ENCODE data around the gene PTPMT1.
"Not testable (repeated sequence)": the region's sequence is repeated elsewhere in the genome, so short reads cannot be mapped to it uniquely, and the experiment has no call there.

PTPMT1 gene

DNA sequence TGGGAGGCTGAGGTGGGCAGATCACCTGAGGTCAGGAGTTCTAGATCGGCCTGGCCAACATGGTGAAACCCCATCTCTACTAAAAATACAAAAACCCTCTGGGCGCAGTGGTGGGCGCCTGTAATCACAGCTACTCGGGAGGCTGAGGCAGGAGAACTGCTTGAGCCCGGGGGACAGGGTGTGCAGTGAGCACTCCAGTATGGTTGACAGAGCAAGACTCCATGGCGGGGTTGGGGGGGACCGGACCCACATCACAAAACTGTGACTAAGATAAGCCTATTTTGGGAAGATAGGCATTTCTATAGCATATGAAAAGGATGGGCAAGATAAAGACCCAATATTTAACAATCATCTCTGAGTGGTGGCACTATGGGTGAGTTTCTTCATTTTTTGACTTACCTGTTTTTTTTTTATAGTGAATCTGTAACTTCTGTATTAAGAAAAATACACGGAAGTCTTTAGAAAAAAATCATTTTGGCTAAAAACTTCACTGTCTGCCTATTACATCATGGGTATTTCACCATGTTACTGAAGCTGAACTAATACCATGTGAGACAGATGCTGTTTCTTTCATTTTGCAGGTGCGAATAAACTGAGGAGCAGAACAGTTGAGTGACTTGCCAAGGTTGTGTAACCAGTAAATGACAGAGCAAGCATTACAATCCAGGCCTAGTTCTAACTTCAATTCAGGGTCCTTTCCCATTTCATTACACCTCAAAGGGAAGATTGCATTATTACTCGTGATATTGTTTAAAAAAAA is 14.9 kb upstream of the PTPMT1 start:
- no peak for DNase-seq

- DNase-seq: no peak
Observed at GRCh38 chr11:47551086-47551485, 14.3 kb upstream of the PTPMT1 start.

DNA sequence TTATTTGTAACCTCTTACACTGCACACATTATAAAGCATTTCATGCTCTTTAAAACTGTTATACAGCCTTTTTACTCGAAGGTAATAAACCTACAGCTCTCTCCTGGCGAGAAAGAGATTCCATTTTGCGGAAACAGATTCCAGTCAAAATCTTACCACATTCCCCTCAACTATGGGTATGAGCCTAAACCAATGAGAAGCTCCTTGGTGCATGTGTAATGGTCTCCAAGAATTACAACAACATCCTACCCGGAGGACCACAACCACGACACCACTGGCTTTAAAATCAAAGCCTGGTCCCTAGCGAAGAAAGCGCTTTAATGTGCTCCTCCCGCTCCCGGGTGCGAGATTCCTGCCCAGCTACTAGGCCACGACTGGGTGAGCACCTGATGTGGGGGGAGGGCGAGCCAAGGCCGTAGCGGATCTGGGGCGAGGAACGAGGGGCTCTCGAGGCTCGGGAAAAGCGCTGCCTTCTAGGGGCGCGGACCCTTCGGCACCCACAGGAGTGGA is 13.3 kb upstream of the PTPMT1 start:
- DNase-seq: no peak

DNA sequence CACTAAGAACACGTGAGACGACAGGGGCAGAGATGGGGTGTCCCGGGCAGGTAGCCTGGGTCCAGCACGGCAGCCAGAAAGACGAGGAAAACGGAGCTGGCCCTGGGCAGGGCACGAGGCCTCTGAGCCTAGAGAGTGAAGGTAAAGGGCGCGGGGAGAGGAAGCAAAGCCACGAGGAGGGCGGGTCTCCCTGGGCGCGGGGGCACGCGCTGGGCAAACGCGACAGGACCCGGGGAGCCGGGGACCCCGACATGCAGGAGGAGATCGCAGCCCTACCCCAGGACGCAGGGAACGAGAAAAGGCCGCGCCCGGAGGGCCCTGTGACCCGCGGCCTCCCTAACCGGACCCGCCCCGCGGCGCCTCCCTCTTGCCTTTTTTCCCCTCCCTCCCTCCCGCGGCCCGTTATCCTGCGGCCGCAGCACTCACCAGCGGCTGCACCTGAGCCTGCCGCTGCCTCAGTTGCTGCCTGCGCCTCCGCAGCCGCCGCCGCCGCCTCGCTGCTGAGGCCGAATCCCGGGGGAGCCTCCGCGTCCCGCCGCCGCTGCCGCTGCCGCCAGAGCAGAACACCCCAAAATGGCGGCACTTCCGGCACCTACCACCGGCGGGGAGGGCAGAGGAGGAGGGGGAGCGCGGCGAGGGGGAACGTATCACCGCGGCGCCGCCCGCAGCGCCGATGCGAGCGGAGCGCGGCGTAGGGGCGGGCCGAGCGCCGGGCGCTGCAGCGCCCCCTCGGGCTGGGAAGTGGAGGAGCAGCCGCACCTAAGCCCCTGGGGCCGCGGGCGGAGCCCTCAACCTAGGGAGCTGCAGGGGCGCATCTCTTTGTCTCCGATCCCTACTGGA is 12.6 kb upstream of the PTPMT1 start, which contains the start of gene CELF1:
TSS of gene CELF1 (minus strand) at position 567 of the 840 bp plus-strand sequence. CDS start 53,609 bp downstream, outside the sequence.
- DNase-seq: peak; percentile 70

GRCh38 chr11:47553406-47553743 is 12.0 kb upstream of the PTPMT1 start:
- DNase-seq: no peak

GRCh38 chr11:47557004-47557403 is 8.4 kb upstream of the PTPMT1 start:
- not testable (repeated sequence) for DNase-seq

DNA sequence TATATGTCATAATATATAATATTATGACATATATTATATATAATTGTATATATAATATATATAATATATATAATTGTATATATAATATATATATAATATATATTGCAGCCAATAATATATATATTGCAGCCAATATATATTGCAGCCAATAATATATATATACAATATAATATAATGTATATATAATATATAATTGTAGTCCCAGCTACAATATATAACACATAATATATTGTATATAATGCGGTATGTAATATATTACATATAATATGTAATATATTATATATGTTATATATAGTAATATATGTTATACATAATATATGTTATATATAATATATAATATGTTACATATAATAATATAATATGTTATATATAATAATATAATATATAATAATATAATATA is 6.7 kb upstream of the PTPMT1 start:
- DNase-seq: no peak

DNA sequence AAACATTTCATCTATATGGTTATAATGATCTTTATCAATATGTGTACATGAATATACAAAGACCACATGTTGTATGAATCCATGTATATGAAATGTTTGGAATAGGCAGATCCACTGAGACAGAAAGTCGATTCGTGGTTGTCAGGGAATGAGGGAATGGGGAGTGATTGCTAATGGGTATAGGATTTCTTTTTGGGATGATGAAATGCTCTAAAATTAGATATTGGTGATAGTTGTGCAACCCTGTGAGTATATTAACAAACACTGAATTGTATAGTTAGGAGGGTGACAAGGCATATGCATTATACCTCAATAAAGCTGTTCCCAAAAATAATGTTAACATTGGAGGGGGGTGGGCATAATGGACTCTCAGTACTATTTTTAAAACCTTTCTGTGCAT is 5.0 kb upstream of the PTPMT1 start:
- DNase-seq: no peak

- DNase-seq: not testable (repeated sequence)
Observed at GRCh38 chr11:47562393-47562792, 3.0 kb upstream of the PTPMT1 start.

DNA sequence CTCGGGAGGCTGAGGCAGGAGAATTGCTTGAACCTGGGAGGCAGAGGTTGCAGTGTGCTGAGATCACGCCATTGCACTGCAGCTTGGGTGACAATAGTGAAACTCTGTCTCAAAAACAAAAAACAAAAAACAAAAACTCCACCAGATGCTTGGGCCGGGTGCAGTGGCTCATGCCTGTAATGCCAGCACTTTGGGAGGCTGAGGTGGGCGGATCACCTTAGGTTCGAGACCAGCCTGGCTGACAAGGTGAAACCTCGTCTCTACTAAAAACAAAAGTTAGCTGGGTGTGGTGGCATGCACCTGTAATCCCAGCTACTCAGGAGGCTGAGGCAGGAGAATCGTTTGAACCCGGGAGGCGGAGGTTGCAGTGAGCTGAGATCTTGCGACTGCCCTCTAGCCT is 1.0 kb upstream of the PTPMT1 start:
- not testable (repeated sequence) for DNase-seq

GRCh38 chr11:47564933-47565339 is 463 bp upstream of the PTPMT1 start:
- no peak for DNase-seq

DNA sequence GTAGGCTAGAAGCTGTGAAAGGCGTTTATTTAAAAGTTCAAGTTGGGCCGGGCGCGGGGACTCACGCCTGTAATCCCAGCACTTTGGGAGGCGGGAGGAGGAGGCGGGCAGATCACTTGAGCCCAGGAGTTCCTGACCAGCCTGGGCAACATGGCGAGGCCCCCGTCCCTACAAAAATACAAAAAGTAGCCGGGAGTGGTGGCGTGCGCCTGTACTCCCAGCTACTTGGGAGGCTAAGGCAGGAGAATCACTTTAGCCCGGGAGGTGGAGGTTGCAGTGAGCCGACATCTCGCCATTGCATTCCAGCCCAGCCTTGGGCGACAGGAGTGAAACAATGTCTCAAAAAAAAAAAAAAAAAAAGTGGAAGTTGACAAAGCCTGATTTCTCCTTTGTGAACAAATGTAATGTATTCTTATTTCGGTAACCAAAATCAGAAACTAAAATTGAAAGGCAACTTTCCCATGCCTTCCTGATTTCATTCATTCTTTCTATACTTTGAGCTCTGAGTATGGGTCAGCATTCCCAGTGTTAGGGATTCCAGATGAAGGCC is 825 bp downstream of the PTPMT1 start:
- no peak for DNase-seq

DNA sequence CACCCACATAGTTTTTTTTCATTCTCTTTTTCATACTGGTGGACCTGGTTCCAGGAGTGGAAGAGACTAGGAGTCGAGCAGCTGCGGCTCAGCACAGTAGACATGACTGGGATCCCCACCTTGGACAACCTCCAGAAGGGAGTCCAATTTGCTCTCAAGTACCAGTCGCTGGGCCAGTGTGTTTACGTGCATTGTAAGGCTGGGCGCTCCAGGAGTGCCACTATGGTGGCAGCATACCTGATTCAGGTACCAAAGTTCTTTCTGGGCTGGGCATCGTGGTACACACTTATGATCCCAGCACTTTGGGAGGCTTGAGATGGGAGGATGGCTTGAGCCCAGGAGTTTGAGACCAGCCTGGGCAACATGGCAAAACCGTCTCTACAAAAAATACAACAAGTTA is 4.2 kb downstream of the PTPMT1 start:
- no peak for DNase-seq

- no peak for DNase-seq
Observed at GRCh38 chr11:47570651-47571356, 5.4 kb downstream of the PTPMT1 start.

GRCh38 chr11:47571357-47571729 is 5.9 kb downstream of the PTPMT1 start:
- no peak for DNase-seq

DNA sequence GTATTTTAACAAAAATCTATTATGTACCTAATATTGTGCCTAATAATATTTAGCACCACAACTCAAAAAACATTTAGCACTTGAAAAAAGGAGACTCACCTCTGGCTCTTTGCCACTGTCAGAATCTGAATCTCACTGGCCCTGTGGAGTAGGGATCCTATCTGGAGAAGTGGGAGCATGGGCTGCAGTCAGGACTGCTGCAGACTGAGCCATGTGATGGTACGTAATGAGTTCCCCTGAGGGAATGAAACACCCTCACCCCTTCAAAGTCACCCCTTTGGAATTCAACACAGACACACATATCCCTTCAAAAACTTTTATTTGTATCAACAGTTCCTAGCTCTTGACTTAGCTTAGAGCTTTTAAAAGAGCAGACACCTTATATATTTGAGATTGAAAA is 6.5 kb downstream of the PTPMT1 start:
- DNase-seq: no peak

DNA sequence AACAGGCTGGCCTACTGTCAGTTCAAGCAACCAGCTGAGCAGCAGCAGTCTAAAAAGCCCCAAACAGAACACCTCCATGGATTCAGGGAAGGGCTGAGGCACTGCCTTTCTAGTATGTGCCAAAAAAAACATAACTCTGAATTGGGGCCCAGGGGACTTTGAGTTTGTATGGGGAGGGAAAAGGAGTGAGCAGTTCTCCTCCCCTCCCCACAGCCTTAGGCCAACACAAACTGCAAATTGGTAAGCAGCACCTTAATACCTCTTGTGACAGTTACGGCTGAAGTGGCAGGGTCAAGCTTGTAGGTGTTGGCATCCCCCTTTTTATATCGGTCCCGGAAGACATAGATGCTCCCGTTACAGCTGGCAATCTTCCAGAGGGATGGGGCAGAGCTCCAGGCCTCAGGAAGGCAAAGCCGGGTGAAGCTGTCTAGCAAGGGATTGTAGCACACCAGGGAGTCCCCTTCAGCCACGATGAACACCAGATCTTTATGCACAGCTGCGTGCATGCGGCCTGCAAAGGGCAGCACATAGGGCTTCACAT is 7.4 kb downstream of the PTPMT1 start:
- DNase-seq: no peak

DNA sequence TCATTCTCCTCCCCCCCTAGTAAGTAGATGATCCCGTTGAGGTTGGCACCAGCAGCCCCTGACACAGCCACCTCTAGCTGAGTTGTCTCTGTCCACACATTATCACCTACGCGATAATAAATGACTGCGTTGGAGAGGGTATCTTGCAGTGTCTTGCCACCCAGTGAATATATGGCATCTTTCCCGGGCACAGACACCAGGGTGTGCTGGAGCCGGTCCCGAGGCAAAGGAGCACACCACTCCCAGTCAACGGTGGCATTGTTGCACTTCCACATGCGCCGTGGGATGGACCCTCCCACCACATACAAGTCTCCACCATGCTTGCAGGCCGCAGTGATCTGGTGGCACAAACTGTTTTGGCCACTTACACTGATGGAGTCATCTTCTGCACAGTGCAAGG is 7.9 kb downstream of the PTPMT1 start:
- DNase-seq: no peak

DNA sequence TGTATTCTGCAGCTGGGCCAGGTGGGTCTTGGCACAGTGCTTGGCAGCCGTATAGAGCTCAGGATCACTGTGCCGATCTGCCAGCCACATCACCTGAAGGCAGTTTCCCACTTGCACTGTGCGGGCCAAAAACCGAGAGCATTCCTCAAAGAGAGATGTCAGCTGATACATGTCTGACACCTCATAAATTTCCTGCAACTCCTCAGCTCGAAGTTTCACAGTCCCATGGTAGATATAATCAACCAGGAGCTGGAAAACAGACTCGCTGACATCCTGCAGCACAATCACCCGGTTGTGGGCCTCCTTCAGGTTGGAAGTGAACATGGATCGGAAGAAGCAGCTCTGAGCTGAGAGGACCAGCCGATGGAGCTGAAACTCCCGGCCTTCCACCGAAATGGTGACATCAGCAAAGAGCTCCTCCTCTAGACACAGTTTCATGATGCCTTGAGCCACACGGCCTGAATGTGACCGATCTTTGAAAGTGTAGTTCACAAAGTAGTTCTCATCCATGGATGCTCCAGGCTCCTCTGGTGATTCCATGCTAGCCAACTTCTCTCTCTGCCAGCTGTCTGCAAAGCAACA is 12.2 kb downstream of the PTPMT1 start:
- DNase-seq: no peak

GRCh38 chr11:47578524-47579494 is 13.4 kb downstream of the PTPMT1 start, which contains the start of the genes KBTBD4 and NDUFS3:
Gene KBTBD4, minus strand, starts transcription at chr11:47578970. Its CDS starts 19 bp downstream, at chr11:47578951.
Gene NDUFS3, plus strand, starts transcription at chr11:47579074. Its CDS starts 18 bp downstream, at chr11:47579092.
- DNase-seq: peak; percentile 83

DNA sequence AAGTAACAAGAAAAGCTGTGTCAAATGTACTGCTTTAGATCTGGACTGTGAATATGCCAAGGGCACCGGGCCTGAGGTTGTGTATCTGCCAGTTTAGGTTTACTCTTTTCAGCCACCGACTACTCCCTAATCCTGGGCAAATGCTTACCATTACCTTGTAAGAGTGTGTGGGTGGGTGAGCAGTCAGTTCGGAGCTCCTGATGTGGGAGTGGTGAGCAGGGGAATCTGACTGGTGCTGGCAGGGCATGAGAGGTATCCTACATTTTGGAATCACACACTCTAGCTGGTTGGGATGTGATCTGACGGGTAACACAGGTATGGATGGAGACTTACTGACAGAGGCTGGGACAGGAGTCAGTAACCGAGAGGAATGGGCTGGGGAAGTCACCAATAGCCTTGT is 18.4 kb downstream of the PTPMT1 start:
- no peak for DNase-seq
